ENCODE results near the gene POU6F2. TPM values are rescaled to one million over a fixed set of nuclear protein-coding genes. Genes with fewer than 3 reads are reported as not detected.

The POU6F2 gene
- total RNA-seq, 3 donors from 2014 or later = under 0.01 TPM; not detected in 2

GRCh38 chr7:39084349-39084748, 106.6 kb downstream of the POU6F2 start:
- Histone ChIP-seq H3K27ac (no peak overlapping the region), H3K4me1 (no peaks in the 10 kb centered on the region), H3K9me3 (no peaks in the 10 kb centered on the region), H3K27me3 (peaks cover 0 to 14% of the 10 kb centered on the region in 2 donors), H3K36me3 (no peaks in the 10 kb centered on the region), H3K4me3 (no peak overlapping the region)
- DNase-seq (ENCODE audit: low spot score in 2 of 2) = no peak
- TF ChIP-seq POLR2A (IDR thresholded peaks at IDR 0.05) = no peak
- intact Hi-C loops (cut with DNase I; ENCODE audit: low total_unique reads) = no loop called here

GRCh38 chr7:39085189-39085588, 107.5 kb downstream of the POU6F2 start:
- Histone ChIP-seq H3K27me3 (peaks cover 0 to 14% of the 10 kb centered on the region in 2 donors), H3K36me3 (no peaks in the 10 kb centered on the region), H3K4me1 (no peaks in the 10 kb centered on the region), H3K27ac (no peak overlapping the region), H3K4me3 (no peak overlapping the region), H3K9me3 (no peaks in the 10 kb centered on the region)
- no peak for TF ChIP-seq CTCF (IDR thresholded peaks at IDR 0.05)
- no peak for TF ChIP-seq POLR2A (IDR thresholded peaks at IDR 0.05)
- no peak for TF ChIP-seq POLR2AphosphoS5 (IDR thresholded peaks at IDR 0.05)
- intact Hi-C loops (cut with DNase I; ENCODE audit: low total_unique reads) = no loop called here
- DNase-seq (ENCODE audit: low spot score in 2 of 2) = no peak

- Histone ChIP-seq H3K4me3 (no peak overlapping the region), H3K27ac (no peak overlapping the region), H3K9me3 (no peaks in the 10 kb centered on the region), H3K36me3 (no peaks in the 10 kb centered on the region), H3K4me1 (no peaks in the 10 kb centered on the region), H3K27me3 (peaks cover 0 to 14% of the 10 kb centered on the region in 2 donors)
- no peak for DNase-seq (ENCODE audit: low spot score in 2 of 2)
- TF ChIP-seq POLR2AphosphoS5 (IDR thresholded peaks at IDR 0.05) (no peak), POLR2A (IDR thresholded peaks at IDR 0.05) (no peak), CTCF (IDR thresholded peaks at IDR 0.05) (no peak)
- intact Hi-C loops (cut with DNase I; ENCODE audit: low total_unique reads) = no loop called here
Measured at GRCh38 chr7:39085590-39086049, 107.9 kb downstream of the POU6F2 start.

- no peaks in the 10 kb centered on the region for H3K9me3 ChIP-seq
- intact Hi-C loops (cut with DNase I; ENCODE audit: low total_unique reads) = no loop called here
- no peaks in the 10 kb centered on the region for H3K36me3 ChIP-seq
Measured at GRCh38 chr7:39086638-39087360, 109.1 kb downstream of the POU6F2 start.

GRCh38 chr7:39088730-39089593, 111.3 kb downstream of the POU6F2 start:
- TF ChIP-seq POLR2AphosphoS5 (IDR thresholded peaks at IDR 0.05) (no peak), CTCF (IDR thresholded peaks at IDR 0.05) (no peak), POLR2A (IDR thresholded peaks at IDR 0.05) (no peak)
- no peaks in the 10 kb centered on the region for H3K36me3 ChIP-seq
- no peak for DNase-seq (ENCODE audit: low spot score in 2 of 2)
- H3K4me1 ChIP-seq = no peaks in the 10 kb centered on the region
- intact Hi-C loops (cut with DNase I; ENCODE audit: low total_unique reads) = no loop called here
- no peaks in the 10 kb centered on the region for H3K9me3 ChIP-seq
- H3K4me3 ChIP-seq = no peak overlapping the region
- H3K27ac ChIP-seq = no peak overlapping the region
- peaks cover 0 to 7% of the 10 kb centered on the region in 2 donors for H3K27me3 ChIP-seq

More at GRCh38 chr7:39086638-39087360, 109.1 kb downstream of the POU6F2 start:
- DNase-seq (ENCODE audit: low spot score in 2 of 2) = no peak
- Histone ChIP-seq H3K27me3 (peaks cover 0 to 7% of the 10 kb centered on the region in 2 donors), H3K4me3 (no peak overlapping the region), H3K4me1 (no peaks in the 10 kb centered on the region), H3K27ac (no peak overlapping the region)
- no peak for TF ChIP-seq POLR2A (IDR thresholded peaks at IDR 0.05)
- TF ChIP-seq CTCF (IDR thresholded peaks at IDR 0.05) = no peak

Measured in breast epithelium (tissue), 4 donors.